Stimulated activated CD4-positive, alpha-beta T cell treated with anti-CD3 and anti-CD28 coated beads, Interleukin-4, amount 100 ng/mL, for 4 hours (primary cell): ENCODE measurements around the gene RABGEF1.
"Not testable (repeated sequence)": the region's sequence is repeated elsewhere in the genome, so short reads cannot be mapped to it uniquely, and the experiment has no call there.

Experiments used
- DNase-seq, 2 experiments: peaks; one replicate each; pipeline ENCODE4 v3.0.0-alpha.2; 2020

Gene RABGEF1

DNA sequence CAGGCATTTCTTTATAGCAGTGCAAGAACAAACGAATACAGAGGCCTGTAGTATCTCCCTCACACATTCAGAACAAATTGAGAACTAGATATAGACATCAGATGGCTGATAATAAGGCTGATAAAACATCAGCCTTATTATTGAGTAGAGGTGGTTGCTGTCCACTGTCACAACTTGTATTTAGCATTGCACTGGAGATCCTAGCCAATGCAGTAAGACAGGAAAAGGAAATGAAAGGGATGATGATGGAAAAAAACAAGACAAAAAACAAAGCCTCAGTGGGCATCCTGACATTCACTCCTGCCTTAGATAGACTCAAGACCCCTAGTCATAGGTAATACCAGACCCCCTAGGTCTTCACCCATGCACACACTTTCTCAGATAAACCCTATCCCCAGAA lies 4.7 kb upstream of the RABGEF1 start:
- DNase-seq = no peak

DNA sequence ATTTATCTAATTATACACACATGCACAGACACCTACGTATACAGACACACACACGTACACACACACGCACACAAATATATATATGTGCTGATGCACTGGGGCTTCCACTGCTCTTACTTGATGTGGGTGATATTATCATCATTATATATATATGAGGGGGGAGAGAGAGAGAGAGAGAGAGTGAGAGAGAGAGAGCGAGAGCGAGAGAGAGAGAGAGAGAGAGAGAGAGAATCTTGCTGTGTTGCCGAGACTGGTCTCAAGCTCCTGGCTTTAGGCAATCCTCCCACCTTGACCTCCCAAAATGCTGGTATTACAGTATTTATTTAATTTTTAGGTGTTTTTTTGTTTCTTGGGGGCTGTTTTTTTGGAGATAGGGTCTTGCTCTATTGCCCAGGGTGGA lies 3.6 kb upstream of the RABGEF1 start:
- no peak for DNase-seq

DNA sequence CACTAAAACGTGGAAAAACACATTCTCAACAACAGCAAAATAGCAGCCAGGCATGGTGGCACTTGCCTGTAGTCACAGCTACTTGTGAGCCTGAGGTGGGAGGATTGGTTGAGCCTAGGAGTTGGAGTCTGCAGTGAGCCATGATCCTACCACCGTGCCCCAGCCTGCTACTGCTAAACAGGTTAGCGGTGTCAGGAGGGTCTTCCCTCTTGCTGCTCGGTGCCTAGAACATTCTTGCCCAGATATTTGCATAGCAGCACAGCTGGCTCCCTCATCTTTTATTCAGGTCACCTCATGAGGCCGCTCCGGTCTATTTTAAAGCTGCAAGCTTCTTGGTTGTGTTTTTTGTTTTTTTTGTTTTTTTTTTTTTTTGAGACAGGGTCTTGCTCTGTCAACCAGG lies 2.9 kb upstream of the RABGEF1 start:
- DNase-seq = no peak

DNA sequence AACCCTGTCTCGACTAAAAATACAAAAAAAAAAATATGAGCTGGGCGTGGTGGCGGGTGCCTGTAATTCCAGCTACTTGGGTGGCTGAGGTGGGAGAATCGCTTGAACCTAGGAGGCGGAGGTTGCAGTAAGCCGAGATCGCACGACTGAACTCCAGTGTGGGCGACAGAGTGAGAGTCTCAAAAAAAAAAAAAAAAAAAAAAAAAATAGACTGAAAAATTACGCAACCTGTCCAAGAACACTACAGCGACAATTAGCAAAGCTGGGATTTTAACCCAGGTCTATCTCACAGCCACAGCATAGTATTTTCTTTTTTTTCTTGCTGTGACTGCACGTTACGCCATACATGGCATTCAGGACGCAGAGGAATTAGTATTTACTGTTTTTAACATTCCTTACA lies 1.1 kb upstream of the RABGEF1 start:
- no peak for DNase-seq

DNA sequence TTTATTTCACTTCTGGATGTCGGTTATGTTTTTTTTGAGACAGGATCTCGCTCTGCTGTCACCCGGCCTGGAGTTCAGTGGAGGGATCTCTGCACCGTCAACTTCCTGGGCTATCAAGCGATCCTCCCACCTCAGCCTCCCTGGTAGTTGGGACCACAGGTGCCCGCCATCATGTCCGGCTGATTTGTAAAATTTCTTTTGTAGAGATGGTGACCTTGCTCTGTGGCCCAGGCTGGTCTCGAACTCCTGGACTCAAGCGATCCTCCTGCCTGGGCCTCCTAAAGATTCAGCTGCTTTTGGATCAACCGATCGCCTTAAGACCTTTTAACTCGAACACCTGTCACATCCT lies 606 bp upstream of the RABGEF1 start:
- DNase-seq = no peak

DNA sequence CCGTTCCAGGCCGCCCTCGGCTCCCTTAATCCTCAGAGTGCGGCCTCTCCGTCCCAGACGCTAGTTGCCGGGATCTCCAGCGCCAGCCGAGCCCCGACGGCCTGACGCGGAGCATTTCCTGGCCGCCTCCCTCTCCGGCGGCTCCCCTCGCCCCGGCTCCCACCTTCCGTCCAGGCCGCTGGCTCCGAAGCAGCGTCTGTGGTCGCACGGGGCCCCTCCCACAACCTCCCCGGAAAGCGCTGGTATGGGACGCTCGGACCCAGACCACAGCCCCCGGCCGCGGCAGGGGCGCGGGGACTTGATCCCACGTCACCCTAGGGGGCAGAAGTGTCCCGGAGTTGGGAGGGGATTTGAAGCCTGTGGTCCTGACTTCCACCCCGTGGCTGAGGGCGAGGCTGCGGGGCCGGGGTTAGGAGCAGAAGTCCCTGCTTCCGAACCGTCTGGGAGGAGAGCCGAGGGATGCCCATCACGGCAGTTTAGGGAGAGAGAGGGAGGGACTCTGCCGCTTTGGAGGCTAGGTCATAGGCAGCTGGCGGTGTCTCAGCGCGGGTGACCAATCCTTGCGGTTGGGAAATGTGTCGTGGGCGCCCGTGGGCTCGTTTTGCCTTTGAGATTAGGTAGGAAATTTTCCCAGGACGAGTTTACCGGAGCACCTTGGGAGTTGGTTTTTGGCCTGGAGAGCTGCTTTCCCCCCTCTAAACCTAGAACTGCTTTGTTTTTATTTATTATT lies 612 bp downstream of the RABGEF1 start:
- DNase-seq = peak; percentile 10 to 32

DNA sequence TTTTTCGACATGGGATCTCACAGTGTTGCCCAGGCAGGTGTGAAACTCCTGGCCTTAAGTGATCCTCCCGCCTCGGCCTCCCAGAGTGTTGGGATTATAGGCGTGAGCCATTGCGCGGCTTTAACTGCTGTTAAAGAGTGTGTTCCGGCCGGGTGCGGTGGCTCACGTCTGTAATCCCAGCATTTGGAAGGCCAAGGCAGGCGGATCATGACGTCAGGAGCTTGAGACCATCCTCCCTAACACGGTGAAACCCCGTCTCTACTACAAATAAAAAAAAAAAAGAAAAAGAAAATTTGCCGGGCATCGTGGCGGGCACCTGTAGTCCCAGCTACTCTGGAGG lies 1.1 kb downstream of the RABGEF1 start:
- no peak for DNase-seq

DNA sequence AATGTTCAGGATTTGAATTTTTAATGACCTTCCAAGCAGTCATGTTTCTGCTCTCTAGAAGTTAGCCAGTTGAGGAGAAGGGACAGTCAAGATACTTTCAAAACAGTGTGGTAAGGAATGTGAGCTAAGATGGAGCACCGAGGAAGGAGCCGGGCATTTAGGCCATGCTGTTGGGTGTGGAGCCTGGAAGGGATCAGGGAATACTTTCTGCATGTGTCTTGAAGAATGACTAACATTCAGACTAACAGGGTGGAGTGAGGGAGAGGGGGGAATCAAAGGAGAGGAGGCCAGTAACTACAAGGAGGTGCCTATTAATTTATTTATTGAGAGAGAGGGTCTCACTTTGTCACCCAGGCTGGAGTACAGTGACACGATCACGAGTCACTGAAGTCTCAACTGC lies 1.8 kb downstream of the RABGEF1 start:
- not testable (repeated sequence) for DNase-seq

DNA sequence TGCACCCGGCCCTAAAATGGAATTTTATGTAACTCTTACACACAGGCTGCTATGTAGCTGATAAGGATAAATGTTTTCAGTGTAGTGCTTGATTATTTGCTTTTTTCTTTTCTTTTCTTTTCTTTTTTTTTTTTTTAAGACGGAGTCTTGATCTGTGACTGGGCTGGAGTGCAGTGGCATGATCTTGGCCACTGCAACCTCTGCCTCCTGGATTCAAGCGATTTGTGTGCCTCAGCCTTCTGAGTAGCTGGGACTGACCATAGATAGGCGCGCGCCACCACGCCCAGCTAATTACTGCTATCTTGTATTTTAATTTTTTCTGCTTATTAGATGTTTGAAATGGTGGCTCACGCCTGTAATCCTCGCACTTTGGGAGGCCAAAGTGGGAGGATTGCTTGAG lies 3.4 kb downstream of the RABGEF1 start:
- DNase-seq = no peak

DNA sequence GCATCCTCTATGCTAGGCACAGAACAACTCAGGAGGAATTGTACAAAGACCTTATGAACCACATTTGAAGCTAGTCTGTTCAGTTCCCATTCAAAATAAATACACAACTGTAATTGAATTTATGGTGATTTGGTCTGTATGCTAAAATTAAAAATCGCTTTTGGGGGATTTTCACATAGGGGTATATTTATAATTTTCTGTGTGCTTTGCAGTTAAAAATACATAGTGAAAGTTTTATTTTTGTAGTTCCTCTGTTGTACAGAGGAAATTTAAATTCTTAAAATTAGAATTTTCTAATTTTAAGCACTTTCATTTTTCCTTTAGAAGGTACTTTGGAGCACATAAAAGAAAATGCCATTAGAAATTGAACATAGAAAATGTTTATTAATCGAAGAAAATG lies 6.9 kb downstream of the RABGEF1 start:
- DNase-seq = no peak

DNA sequence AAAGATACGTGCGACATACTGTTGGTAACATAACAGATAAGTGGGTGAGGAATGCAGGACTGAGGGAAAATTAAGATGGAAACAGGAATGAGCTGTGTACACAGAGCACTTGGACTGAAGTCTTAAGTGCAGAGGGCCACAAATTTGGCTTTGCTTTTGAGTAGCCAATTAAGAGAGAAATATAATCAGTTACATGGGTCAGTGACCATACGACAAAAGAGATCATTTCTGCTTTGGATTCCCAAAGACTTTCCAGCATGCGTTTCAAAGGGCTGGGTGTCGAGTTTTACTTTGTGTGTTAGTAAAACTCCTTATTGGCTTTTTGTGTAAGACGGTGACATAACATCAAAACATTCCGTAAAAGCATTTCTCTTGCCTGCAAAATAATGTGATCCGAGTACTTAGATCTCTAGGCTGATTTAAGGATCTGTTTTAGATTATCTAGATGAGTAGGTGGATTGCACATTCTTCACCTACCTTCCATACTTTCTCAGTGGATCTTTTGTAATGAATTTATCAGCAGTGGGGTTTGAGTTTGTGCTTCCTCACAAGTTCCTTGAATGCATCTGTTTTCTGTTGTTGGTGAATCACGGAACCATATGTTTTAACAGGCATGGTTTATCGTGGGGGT lies 7.5 kb downstream of the RABGEF1 start:
- no peak for DNase-seq

DNA sequence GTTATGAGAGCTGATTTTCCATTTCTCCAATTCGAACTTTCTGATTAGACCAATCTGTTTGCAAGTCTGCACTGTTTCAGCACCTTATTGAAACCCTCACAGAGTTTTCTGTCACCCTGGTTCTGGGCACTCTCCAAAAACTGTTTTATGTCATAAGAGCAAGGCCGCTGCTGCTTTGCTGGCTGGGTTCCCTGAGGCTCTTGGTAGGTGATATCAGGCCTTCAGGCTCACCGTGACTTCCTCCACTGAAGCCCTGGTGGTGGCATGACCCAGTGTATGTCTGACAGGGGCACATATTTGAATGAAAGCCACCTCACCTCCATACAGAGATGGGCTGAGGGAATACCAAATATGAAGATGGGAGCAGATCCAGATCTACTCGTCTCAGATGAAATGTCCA lies 8.3 kb downstream of the RABGEF1 start:
- no peak for DNase-seq

DNA sequence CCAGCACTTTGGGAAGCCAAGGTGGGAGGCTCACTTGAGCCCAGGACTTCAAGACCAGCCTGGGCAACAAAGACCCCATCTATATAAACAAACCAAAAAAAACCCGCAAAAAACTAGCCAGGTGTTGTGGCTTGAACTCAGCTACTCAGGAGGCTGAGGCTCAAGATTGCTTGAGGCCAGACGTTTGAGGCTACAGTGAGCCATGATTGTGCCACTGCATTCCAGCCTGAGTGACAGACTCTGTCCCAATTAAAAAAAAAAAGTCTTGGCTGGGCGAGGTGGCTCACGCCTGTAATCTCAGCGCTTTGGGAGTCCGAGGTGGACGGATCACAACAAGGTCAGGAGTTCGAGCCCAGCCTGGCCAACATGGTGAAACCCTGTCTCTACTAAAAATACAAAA lies 11.4 kb downstream of the RABGEF1 start:
- no peak for DNase-seq

DNA sequence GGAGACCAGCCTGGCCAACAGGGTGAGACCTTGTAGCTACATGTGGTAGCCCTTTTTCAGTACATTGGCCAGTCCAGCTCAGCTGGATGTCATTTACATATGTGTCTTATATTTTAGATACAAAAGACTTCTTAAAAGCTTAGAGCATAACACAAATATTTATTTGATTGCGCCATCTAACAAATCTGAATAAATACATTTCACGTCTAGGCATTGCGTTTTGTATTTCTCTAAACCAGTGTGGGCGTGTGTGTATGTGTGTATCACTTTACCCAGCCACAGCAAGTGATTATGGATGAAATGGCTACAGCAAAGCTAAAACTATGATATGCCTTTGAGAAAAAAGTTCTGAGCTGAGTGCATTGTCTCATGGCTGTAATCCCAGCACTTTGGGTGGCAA lies 14.0 kb downstream of the RABGEF1 start:
- no peak for DNase-seq

DNA sequence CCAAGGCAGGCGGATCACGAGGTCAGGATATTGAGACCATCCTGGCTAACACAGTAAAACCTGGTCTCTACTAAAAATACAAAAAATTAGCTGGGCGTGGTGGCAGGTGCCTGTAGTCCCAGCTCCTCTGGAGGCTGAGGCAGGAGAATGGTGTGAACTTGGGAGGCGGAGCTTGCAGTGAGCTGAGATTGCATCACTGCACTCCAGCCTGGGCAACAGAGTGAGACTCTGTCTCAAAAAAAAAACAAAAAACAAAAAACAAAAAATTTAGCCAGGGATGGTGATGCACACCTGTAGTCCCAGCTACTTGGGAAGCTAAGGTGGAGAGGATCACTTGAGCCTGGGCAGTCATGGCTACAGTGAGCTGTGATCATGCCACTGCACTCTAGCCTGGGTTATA lies 14.5 kb downstream of the RABGEF1 start:
- DNase-seq = not testable (repeated sequence)

DNA sequence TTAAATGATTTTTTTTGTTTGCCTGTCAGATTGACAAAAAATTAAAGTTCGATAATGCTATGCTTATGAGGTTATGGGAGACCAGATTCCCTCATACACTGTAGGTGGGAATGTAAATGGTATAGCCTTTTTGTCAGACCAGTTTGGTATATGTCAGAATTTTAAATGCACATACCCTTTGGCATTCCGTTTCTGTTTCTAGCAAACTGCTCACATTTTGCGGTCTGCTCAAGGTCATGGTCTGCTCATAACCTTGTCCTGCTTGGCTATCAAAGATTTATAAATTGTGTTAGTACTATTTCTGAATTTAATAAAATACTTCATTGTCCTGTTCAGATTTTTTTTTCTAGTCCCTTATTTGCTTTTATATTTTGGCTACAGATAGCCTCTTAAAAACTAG lies 15.7 kb downstream of the RABGEF1 start:
- DNase-seq = not testable (repeated sequence)

DNA sequence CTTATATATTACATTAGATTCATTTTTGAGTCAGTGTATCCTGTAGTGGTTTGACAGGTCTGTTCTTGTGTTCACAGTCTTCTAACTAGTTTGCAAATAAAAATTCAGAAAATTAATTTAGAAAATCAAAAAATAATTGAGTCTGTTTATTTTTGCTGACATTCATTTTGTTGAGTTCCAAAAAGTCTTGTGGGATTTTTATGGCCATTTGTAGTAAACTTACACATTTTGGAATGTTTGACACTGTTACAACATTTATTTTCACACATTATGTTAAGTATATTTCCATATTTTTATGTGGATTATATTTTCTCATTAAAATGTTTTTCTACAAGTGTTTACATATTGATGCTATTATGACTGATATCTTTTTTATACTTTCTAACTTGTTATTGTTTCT lies 16.4 kb downstream of the RABGEF1 start:
- no peak for DNase-seq

DNA sequence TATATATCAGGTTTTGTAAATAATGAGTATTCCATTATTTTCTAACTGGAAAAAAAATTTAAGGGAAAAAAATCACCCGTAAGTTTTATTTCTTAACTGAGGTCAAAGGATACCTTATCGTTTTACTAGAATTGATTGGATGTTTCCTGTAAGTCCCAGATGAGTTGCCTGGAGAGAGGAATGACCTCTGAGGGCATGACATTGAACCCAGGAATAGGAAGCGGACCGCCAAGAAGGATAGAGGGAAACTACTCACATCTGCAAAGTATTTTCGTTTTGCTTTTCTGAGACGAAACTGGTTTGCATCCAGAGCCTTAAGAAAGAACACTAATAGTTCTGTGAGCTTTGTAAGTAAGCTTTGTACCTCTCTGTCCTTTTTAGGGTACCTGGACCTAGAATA lies 17.4 kb downstream of the RABGEF1 start:
- DNase-seq = no peak

DNA sequence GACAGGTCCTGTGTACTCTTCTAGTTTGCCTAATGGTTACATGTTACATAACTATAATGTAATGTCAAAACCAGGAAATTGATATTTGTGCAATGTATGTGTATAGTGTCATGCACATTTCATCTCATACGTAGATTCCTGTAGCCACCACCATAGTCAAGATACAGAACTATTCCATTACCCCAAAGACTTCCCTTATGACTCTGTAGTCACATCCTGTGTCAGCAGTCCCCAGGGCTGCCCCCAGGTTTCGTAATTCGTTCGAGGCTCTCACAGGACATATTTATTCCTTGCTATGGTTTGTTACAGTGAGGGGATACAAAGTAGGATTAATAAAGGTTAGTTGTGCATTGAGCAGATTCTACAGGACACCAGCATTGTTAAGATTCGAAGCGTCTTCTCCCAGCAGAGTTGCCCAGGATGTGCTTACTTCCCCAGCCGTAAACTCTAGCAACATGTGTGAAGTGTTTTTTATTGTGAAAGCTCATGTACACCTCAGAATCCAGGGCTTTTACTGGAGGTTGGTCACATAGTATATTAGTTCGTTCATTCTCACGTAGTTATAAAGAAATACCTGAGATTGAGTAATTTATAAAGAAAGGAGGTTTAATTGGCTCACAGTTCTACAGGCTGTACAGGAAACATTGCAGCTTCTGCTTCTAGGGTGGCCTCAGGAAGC lies 18.6 kb downstream of the RABGEF1 start:
- DNase-seq = no peak

DNA sequence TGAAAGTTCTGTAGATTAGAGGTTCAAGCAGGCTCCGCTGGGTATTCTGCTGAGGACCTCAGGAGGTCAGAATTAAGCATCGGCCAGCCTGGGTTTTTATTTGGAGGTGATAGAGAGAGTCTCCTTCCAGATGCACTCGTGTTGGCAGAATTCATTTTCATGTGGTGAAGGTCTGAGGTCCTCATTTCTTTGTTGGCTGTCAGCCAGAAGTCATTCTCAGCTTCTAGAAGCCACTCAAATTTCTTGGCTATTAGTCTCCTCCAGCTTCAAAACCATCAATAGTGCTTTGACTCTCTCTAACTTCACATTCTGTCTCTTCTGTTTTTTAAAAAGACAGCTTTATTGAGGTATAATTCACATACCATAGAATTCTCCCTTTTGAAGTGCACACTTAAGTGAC lies 22.6 kb downstream of the RABGEF1 start:
- not testable (repeated sequence) for DNase-seq

DNA sequence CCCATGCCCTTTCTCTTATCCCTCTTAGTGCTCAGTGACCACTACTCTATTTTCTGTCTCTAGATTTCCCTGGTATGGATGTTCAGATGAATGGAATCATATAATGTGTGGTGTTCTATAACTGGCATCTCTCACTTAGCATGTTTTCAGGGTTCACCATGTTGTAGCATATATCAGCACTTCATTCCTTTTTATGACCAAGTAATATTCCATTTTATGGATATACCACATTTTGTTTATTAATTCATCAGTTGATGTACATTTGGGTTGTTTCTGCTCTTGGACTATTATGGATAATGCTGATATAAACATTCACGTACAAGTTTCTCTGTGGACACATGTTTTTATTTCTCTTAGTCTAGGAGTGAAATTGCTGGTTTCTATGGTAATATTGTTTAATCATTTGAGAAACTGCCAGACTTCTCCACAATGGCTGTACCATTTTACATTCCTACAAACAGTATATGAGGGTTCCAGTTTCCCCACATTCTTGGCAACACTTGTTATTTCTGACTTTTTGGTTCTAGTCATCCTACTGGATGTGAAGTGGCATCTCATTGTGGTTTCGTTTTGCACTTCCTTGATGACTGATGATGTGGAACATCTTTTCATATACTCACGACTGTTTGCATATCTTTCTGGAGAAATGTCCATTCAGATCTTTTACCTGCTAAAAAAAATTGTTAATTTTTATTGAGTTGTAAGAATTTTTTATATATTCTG lies 23.3 kb downstream of the RABGEF1 start:
- not testable (repeated sequence) for DNase-seq

DNA sequence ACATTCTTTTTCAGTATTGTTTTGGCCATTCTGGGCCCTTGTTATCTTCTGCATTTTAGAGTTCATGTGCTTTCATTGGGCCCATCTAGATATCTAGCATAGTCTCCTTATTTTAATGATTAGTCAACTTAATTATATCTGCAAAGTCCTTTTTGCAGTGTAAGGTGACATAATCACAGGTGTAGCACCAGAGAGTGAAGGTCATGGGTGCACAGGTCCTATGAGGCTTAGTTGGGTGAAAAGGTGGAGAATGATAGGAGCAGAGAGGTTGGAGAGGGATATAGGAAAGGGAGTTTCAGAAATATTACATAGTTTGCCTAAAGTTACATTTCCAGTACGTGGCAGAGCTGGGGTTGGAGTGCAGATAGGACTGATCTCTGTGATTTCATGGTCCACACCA lies 24.4 kb downstream of the RABGEF1 start:
- not testable (repeated sequence) for DNase-seq

DNA sequence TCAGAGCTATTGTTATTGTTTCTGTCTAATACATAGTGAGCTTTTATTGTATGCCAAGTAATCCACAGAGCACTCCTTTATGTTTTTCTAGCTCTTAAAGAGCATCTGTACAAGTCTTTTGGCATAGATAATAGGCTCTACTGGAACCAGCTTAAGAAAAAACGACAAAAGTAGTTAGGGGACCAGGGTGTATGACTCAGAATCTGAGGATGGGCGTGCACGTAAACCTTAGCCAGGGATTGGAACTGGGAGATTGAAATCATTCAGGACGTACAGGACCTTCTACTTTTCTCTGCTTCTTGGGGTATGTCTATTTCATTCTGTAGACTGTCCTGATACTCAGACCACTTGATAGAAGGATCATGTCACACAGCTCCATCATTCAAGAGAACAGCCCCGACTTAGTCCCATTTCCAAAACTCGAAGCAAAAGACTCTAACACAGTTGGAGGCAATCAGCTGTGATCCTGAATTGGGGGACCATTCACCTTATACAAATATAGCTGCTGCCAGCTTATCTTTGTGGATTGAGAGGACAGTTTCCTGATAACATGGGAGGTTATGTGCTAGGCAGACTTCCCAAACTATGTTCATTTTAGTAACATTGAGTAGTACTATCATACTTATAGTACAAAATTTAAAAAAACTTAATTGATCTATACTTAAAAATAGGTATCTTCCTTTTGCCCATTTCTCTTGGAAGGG lies 24.9 kb downstream of the RABGEF1 start:
- DNase-seq = not testable (repeated sequence)
